ENCODE data around the gene MDGA2. TPM values are rescaled to one million over a fixed set of nuclear protein-coding genes. Genes with fewer than 3 reads are reported as not detected.

The MDGA2 gene
- total RNA-seq, 1 experiment from 2014 or later: not detected

DNA sequence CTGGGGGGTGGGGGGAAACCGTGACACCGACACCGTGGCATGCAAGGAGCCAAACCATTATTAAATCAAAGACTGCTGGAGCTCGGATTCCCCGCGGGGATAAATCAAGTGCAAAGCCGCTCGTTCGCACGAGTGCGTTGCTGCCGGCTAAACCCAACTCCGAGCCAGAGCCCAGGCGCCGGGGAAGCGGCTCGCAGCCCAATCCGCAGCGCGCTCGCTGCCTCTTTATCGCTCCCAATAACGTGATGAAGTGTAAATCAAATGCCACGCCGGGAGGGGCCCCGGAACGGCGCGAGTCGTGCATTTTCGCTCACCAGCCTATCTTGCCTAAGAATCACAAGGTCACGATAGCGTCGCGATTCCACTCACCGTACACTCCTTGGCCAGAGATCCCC, 1.3 kb downstream of the MDGA2 start:
- Histone ChIP-seq H3K4me1 (ENCODE audit: control insufficient read depth in 1 of 2, insufficient read depth in 2 of 2, low read length in 2 of 2) (no peaks in the 10 kb centered on the region), H3K4me3 (replicated peaks in 1 of 2; ENCODE audit: low read depth in 1 of 2, low read length in 2 of 2) (no peak overlapping the region), H3K9ac (ENCODE audit: low read length) (no peak overlapping the region), H3K36me3 (ENCODE audit: control insufficient read depth in 1 of 2, insufficient read depth in 2 of 2, low read length in 2 of 2) (no peaks in the 10 kb centered on the region), H3K4me2 (ENCODE audit: low read length) (no peak overlapping the region), H3K79me2 (ENCODE audit: insufficient read depth, low read length) (no peaks in the 10 kb centered on the region), H3K9me3 (ENCODE audit: control insufficient read depth in 1 of 2, insufficient read depth in 1 of 2, low read depth in 1 of 2, low read length in 2 of 2) (no peaks in the 10 kb centered on the region), H3K27me3 (ENCODE audit: insufficient read depth, low read length) (no peaks in the 10 kb centered on the region), H3K27ac (ENCODE audit: low read depth, low read length) (no peak overlapping the region), H2AFZ (ENCODE audit: low read depth, low read length, poor library complexity, severe bottlenecking) (no peak overlapping the region), H4K20me1 (ENCODE audit: insufficient read depth) (no peaks in the 10 kb centered on the region), H3K9me2 (ENCODE audit: insufficient read depth) (no peaks in the 10 kb centered on the region)
- intact Hi-C loops (cut with micrococcal nuclease): no loop called here
- DNase-seq (ENCODE audit: low read depth, low spot score) (no peak), ATAC-seq (no peak)
- no TSS peak for BruUV-seq (replicated peaks)
- ChIA-PET CTCF (no interaction called here), RAD21 (ENCODE audit: low non-redundant PET in 1 of 2, low total read pairs in 2 of 2, uncharacterized antibody in 2 of 2, unreplicated experiment in 2 of 2) (no interaction called here), POLR2A (no interaction called here)
- no peak for TF ChIP-seq SIN3A (IDR thresholded peaks at IDR 0.05; ENCODE audit: low read depth)
- TF ChIP-seq, protein P1, sequence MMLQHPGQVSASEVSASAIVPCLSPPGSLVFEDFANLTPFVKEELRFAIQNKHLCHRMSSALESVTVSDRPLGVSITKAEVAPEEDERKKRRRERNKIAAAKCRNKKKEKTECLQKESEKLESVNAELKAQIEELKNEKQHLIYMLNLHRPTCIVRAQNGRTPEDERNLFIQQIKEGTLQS (IDR thresholded peaks at IDR 0.05): no peak
- no peak for TF ChIP-seq SRF (IDR thresholded peaks at IDR 0.05; ENCODE audit: low read depth)
- TF ChIP-seq ZNF274 (IDR thresholded peaks at IDR 0.05; ENCODE audit: low read depth, low read length): no peak
- no peak for TF ChIP-seq EGR1 (IDR thresholded peaks at IDR 0.05; ENCODE audit: low read depth)
- no peak for TF ChIP-seq RAD21 (IDR thresholded peaks at IDR 0.05; ENCODE audit: low read depth)

DNA sequence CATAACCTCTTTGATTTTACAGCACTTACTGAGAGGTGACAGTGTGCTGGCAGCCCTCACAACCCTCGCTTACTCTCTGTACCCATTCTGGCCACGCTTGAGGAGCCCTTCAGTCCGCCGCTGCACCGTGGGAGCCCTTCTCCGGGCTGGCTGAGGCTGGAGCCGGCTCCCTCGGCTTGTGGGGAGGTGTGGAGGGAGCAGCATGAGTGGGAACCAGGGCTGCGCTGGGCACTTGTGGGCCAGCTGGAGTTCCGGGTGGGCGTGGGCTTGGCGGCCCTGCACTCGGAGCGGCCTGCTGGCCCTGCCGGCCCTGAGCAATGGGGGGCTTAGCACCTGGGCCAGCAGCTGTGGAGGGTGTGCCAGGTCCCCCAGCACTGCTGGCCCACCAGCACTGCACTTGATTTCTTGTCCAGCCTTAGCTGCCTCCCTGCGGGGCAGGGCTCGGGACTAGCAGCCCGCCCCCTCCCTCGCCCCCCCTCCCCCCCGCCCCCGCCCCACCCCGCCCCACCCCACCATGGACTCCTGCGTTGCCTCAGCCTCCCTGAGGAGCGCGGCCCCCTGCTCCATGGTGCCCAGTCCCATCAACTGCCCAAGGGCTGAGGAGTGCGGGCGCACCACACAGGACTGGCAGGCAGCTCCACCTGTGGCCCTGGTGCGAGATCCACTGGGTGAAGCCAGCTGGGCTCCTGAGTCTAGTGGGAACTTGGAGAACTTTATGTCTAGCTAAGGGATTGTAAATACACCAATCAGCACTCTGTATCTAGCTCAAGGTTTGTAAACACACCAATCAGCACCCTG, 9.9 kb downstream of the MDGA2 start:
- ChIA-PET CTCF (no interaction called here), RAD21 (ENCODE audit: low non-redundant PET in 1 of 2, low total read pairs in 2 of 2, uncharacterized antibody in 2 of 2, unreplicated experiment in 2 of 2) (no interaction called here), POLR2A (no interaction called here)
- no peaks in the 10 kb centered on the region for H3K36me3 ChIP-seq (ENCODE audit: control insufficient read depth in 1 of 2, insufficient read depth in 2 of 2, low read length in 2 of 2)
- no peak for TF ChIP-seq RAD21 (IDR thresholded peaks at IDR 0.05; ENCODE audit: low read depth)
- TF ChIP-seq CBX3 (IDR thresholded peaks at IDR 0.05; ENCODE audit: low read depth): no peak
- no peak for TF ChIP-seq YY1 (IDR thresholded peaks at IDR 0.05; ENCODE audit: extremely low read depth, insufficient replicate concordance, low read depth, low read length)
- no peak for TF ChIP-seq ELF1 (IDR thresholded peaks at IDR 0.05; ENCODE audit: borderline replicate concordance, low read depth)
- TF ChIP-seq ZFX (IDR thresholded peaks at IDR 0.05): no peak
- no peak for TF ChIP-seq POLR2AphosphoS5 (IDR thresholded peaks at IDR 0.05; ENCODE audit: low read depth, low read length)
- TF ChIP-seq, protein P2, sequence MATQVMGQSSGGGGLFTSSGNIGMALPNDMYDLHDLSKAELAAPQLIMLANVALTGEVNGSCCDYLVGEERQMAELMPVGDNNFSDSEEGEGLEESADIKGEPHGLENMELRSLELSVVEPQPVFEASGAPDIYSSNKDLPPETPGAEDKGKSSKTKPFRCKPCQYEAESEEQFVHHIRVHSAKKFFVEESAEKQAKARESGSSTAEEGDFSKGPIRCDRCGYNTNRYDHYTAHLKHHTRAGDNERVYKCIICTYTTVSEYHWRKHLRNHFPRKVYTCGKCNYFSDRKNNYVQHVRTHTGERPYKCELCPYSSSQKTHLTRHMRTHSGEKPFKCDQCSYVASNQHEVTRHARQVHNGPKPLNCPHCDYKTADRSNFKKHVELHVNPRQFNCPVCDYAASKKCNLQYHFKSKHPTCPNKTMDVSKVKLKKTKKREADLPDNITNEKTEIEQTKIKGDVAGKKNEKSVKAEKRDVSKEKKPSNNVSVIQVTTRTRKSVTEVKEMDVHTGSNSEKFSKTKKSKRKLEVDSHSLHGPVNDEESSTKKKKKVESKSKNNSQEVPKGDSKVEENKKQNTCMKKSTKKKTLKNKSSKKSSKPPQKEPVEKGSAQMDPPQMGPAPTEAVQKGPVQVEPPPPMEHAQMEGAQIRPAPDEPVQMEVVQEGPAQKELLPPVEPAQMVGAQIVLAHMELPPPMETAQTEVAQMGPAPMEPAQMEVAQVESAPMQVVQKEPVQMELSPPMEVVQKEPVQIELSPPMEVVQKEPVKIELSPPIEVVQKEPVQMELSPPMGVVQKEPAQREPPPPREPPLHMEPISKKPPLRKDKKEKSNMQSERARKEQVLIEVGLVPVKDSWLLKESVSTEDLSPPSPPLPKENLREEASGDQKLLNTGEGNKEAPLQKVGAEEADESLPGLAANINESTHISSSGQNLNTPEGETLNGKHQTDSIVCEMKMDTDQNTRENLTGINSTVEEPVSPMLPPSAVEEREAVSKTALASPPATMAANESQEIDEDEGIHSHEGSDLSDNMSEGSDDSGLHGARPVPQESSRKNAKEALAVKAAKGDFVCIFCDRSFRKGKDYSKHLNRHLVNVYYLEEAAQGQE (IDR thresholded peaks at IDR 0.05; ENCODE audit: low read depth): no peak
- TF ChIP-seq SP1 (IDR thresholded peaks at IDR 0.05; ENCODE audit: low read depth): no peak
- TF ChIP-seq EZH2phosphoT487 (IDR thresholded peaks at IDR 0.05; ENCODE audit: borderline replicate concordance): no peak
- TF ChIP-seq FOSL1 (IDR thresholded peaks at IDR 0.05; ENCODE audit: low read depth): no peak
- H3K4me2 ChIP-seq (ENCODE audit: low read length): no peak overlapping the region
- BruUV-seq (replicated peaks): no TSS peak
- no peaks in the 10 kb centered on the region for H3K79me2 ChIP-seq (ENCODE audit: insufficient read depth, low read length)
- DNase-seq (ENCODE audit: low read depth, low spot score): no peak
- no peaks in the 10 kb centered on the region for H3K9me2 ChIP-seq (ENCODE audit: insufficient read depth)
- H3K9ac ChIP-seq (ENCODE audit: low read length): no peak overlapping the region
- H3K4me1 ChIP-seq (ENCODE audit: control insufficient read depth in 1 of 2, insufficient read depth in 2 of 2, low read length in 2 of 2): no peaks in the 10 kb centered on the region
- no peak overlapping the region for H2AFZ ChIP-seq (ENCODE audit: low read depth, low read length, poor library complexity, severe bottlenecking)
- H3K9me3 ChIP-seq (ENCODE audit: control insufficient read depth in 1 of 2, insufficient read depth in 1 of 2, low read depth in 1 of 2, low read length in 2 of 2): no peaks in the 10 kb centered on the region
- intact Hi-C loops (cut with micrococcal nuclease): no loop called here
- no peak overlapping the region for H3K27ac ChIP-seq (ENCODE audit: low read depth, low read length)
- H3K4me3 ChIP-seq (replicated peaks in 1 of 2; ENCODE audit: low read depth in 1 of 2, low read length in 2 of 2): no peak overlapping the region
- ATAC-seq: no peak
- H3K27me3 ChIP-seq (ENCODE audit: insufficient read depth, low read length): no peaks in the 10 kb centered on the region
- no peaks in the 10 kb centered on the region for H4K20me1 ChIP-seq (ENCODE audit: insufficient read depth)
